GM18873 (cell line): ENCODE measurements around the gene WDSUB1.

Experiments
- ATAC-seq: cut with Tn5 transposase; IDR thresholded peaks from one replicate; pipeline ENCODE4 v1.9.1; 2021; ENCODE audit warnings: mild to moderate bottlenecking, moderate library complexity, moderate number of reproducible peaks; ENCODE audit not compliant: unreplicated experiment, low FRiP score

Gene WDSUB1

GRCh38 chr2:159270744-159271379, 15.6 kb downstream of the WDSUB1 start:
- no peak for ATAC-seq

DNA sequence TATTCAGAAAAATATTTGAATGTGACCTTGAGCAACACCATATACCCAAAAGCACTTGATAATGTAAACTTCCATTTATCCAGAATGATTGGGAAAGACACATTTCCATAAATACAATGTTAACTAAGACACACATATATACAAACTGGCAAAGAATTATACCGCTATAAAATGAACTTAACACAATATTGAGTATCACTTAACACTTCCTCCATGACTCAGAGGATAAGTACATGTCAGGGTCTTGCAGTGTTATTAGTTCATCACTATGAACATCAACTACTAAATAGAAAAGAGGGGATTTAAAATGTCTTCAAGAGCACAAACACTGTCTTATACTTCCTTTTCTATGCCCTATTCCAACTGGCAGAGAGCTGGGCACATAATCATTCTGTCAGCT, 18.6 kb downstream of the WDSUB1 start:
- no peak for ATAC-seq

DNA sequence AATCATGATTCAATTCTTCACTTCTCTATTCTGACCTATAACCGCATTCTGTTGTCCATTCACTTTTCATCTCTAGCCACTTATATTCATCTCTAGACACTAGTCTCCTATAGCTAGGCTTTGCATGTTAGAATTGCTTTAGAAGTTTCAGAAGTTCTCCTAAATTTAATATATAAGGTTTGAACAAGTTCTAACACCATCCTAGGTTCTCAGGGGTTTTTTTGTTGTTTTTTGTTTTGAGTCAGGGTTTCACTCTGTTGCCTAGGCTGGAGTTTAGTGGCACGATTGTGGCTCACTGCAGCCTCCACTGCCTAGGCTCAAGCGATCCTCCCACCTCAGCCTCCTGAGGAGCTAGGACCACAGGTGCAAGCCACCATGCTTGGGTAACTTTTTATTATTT, 19.9 kb downstream of the WDSUB1 start:
- ATAC-seq = no peak

GRCh38 chr2:159265171-159265576, 21.3 kb downstream of the WDSUB1 start:
- ATAC-seq = no peak

DNA sequence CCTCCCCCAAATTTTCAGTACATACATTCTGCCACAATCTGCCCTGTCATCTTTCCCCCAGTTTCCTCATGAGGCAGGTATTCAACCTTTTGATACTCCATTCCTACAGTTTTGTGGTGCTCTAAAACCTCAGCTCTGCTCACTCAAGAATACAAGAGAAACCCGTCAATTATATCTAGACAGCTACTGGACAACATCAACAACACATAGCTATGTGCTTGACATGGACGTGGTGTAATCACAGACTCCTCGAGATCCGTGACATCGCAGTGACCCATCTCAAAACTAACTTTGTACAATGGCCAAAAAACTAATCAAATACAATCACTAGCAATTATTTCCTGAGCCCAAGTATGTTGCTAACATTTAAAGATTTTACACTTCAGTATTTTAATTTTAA, 23.6 kb downstream of the WDSUB1 start:
- no peak for ATAC-seq

- ATAC-seq = no peak
Measured at GRCh38 chr2:159262226-159262625, 24.3 kb downstream of the WDSUB1 start.

GRCh38 chr2:159256159-159256558, 30.3 kb downstream of the WDSUB1 start:
- ATAC-seq = no peak

DNA sequence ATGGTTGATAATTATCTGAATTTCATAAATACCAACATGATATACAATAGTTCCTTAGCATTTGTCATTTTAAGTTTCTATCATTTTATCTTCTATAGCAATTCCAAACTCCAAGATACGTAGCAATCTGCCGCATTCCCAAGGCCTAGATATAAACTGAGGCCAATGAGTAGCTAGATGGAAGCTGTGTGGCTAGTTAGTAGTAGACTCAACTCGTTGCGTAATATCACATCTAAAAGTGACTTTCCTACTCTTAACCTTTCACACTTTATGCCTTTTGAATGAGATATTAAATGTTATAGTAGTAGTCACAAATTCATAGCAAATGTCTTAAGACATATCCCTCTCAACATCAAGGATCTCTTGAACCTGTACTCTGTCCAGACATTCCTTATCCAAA, 33.6 kb downstream of the WDSUB1 start:
- ATAC-seq = no peak

GRCh38 chr2:159251296-159252173, 35.0 kb downstream of the WDSUB1 start:
- no peak for ATAC-seq

DNA sequence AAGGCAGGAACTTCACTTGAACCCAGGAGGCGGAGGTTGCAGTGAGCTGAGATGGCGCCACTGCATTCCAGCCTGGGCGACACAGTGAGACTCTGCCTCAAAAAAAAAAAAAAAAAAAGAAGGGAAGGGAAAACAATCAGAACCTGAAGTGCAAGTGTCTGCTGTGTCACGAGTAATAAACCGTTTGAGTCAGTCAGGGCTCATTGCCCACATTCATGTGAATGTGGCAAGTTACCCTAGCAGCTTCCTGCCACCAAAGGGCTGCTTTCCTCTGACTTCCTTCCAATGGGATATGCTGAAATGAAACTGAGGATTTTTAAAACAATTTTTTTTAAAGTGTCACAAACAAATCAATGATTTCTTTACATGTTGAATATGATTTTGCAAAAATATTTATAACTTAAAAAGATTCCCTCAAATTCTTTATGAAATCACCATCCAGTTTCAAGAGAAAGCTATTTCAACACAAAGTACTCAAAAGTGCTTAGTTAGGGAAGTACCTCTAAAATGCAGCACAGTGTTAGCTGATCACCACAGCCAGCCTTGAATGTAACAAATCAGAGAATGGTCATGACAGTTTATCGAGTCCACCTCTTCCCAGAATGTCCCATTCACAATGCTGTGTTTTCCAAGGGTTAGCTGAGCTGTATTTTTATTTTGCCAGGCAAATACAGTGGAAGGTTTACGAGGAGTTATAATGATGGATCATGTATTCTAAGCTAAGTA, 36.4 kb downstream of the WDSUB1 start:
- no peak for ATAC-seq

- no peak for ATAC-seq
Measured at GRCh38 chr2:159246325-159246988, 40.0 kb downstream of the WDSUB1 start.

GRCh38 chr2:159243529-159243928, 43.0 kb downstream of the WDSUB1 start:
- ATAC-seq = no peak

DNA sequence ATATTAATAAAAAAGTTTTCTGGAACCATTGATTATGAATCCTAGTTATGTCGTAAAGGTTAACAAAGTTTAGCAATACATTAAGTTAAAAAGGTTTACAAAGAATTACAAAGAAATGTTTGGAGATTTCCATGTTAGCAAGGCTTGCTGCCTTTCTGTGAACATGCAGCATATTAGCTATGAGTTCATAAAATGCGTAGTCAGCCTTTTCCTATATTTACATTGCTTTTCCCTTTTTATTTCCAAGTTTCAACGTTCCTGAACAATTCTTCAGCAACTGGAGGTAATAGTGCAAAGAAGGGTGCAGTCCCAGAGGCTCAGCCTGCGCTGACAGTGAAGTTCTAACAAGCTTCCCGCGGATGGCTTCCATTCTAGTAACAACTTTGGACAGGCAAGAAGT, 51.6 kb downstream of the WDSUB1 start:
- ATAC-seq = no peak

DNA sequence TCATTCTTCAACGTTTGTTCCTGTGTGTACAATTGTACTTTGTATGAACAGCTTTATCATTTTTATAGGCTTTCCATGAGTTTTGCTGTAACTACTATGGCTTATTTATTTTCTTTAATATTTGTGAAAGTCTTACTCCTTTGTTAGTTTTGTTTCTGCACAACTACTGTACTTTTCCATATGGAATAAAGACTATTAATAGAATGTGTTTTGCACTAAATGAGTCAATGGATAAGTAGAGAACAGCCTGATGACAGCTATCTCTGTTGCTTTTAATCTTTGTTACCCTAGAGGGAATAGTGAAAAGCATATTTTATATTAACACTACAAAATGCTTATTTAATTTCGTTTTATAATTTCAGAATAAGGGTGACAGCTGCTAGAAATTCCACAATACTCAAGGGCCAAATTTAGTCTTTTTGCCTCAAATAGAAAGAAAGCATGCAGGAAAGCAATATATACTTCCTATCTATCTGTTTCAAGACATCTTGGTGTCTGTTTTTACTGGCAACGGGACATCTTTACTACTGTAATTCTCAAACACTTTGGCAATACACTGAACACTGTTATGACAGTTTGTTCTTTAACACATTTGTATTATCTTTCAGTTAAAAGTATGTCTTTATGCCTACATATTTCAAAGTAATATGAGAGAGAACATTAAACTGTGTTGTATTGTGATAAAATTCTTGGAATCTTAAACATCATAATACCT, 53.9 kb downstream of the WDSUB1 start:
- ATAC-seq = no peak

GRCh38 chr2:159230145-159230877, 56.2 kb downstream of the WDSUB1 start:
- no peak for ATAC-seq

DNA sequence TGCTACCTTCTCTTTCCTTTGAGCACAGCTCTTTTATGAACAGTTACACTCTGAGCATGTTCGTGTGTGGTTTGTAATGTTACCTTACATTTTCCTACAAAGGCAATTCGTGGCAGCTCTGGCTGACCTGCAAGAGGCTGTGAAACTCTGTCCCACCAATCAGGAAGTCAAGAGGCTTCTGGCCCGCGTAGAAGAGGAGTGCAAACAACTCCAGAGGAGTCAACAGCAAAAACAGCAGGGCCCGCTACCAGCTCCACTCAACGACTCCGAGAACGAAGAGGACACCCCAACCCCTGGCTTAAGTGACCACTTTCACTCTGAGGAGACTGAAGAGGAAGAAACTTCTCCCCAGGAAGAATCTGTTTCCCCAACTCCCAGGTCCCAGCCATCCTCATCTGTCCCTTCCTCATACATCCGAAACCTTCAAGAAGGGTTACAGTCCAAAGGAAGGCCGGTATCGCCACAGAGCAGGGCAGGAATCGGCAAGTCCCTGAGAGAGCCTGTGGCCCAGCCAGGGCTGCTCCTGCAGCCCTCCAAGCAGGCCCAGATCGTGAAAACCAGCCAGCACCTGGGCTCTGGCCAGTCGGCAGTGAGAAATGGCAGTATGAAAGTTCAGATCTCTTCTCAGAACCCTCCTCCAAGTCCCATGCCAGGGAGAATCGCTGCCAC, 56.9 kb downstream of the WDSUB1 start:
- no peak for ATAC-seq

GRCh38 chr2:159228081-159228581, 58.4 kb downstream of the WDSUB1 start:
- no peak for ATAC-seq

DNA sequence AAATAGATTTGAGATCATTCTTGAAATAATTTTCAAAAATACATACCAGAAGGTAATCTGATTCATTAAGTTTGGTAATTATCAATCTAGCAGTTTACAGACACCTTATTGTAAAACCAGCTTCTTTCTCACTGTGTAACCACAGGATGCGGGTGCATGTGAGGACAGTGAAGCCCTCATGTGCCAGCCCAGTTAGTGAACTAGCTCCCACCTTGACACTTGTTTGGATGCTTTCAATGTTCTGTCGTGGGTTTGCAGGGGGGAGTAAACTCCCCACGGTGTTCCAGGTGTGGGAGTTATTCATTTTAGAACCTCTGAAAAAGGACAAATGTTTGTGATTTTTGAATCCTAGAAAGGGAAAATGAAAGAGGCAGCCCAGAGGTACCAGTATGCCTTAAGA, 59.0 kb downstream of the WDSUB1 start:
- no peak for ATAC-seq
